ENCODE results near the gene RGS17. TPM values are rescaled to one million over a fixed set of nuclear protein-coding genes. Genes with fewer than 3 reads are reported as not detected.

Gene RGS17
- total RNA-seq, 1 experiment from 2014 or later = 3.2 TPM

DNA sequence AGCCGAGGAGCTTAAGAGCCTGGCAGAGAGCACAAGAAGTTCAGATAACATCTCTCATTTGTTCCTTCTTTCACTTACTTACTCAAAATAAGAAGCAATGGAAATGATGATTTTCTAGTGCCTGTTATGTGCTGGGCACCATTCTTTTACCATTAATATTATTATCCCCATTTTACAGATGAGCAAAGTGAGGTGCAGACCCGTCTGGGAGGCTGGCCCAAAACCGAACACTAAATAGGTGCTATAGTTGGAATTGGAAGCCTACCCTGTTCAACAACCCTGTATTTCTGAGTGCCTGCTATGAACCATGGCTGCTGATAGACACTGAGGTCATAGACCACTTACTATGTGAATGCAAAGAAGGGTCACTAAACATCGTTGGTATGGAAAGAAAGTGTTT, 103.6 kb downstream of the RGS17 start:
- no peak overlapping the region for H2AFZ ChIP-seq (ENCODE audit: low read length)
- no peaks in the 10 kb centered on the region for H3K9me3 Mint-ChIP-seq
- no peak overlapping the region for H3K4me2 ChIP-seq (ENCODE audit: insufficient read depth, insufficient read length, low read length)
- no peak for DNase-seq
- no peak overlapping the region for H3T11ph ChIP-seq (ENCODE audit: low read length)
- no peaks in the 10 kb centered on the region for H3K79me1 ChIP-seq (ENCODE audit: insufficient read depth, low read depth, low read length, poor library complexity, severe bottlenecking)
- no peak overlapping the region for H3K56ac ChIP-seq (ENCODE audit: insufficient read length, low read depth, low read length)
- H3K36me3 Mint-ChIP-seq (ENCODE audit: insufficient read depth in 1 of 3, low read depth in 3 of 3) = peaks cover 0 to 5% (median 0%) of the 10 kb centered on the region in 3 experiments; a peak in 1 of 7 replicates
- H3K4me3 Mint-ChIP-seq = no peak overlapping the region
- no peak overlapping the region for H2AK5ac ChIP-seq (ENCODE audit: insufficient read length, low read length)
- no peak overlapping the region for H4K8ac ChIP-seq (replicated peaks; ENCODE audit: insufficient read length, low read depth, low read length)
- H4K20me1 ChIP-seq (ENCODE audit: control insufficient read depth, insufficient read depth, insufficient read length) = no peaks in the 10 kb centered on the region
- no peaks in the 10 kb centered on the region for H3K27me3 Mint-ChIP-seq (ENCODE audit: low read depth)
- TF ChIP-seq, protein P1, sequence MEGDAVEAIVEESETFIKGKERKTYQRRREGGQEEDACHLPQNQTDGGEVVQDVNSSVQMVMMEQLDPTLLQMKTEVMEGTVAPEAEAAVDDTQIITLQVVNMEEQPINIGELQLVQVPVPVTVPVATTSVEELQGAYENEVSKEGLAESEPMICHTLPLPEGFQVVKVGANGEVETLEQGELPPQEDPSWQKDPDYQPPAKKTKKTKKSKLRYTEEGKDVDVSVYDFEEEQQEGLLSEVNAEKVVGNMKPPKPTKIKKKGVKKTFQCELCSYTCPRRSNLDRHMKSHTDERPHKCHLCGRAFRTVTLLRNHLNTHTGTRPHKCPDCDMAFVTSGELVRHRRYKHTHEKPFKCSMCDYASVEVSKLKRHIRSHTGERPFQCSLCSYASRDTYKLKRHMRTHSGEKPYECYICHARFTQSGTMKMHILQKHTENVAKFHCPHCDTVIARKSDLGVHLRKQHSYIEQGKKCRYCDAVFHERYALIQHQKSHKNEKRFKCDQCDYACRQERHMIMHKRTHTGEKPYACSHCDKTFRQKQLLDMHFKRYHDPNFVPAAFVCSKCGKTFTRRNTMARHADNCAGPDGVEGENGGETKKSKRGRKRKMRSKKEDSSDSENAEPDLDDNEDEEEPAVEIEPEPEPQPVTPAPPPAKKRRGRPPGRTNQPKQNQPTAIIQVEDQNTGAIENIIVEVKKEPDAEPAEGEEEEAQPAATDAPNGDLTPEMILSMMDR (conservative IDR thresholded peaks at IDR 0.05) = no peak
- H3K27me3 ChIP-seq (ENCODE audit: insufficient read depth, low read length) = no peaks in the 10 kb centered on the region
- H3K4me1 Mint-ChIP-seq = peaks cover 11 to 14% of the 10 kb centered on the region in 2 experiments
- no peak overlapping the region for H4K5ac ChIP-seq (ENCODE audit: insufficient read length, low read depth, low read length)
- no peak overlapping the region for H3K27ac Mint-ChIP-seq
- no peak overlapping the region for H3K23ac ChIP-seq (ENCODE audit: insufficient read length, low read depth, low read length)
- H2BK12ac ChIP-seq (ENCODE audit: insufficient read length, low read depth, low read length) = no peak overlapping the region
- H3K27ac ChIP-seq (ENCODE audit: insufficient read length, low read depth, low read length) = no peak overlapping the region
- H2BK15ac ChIP-seq (ENCODE audit: low read depth, low read length) = no peak overlapping the region
- H3K14ac ChIP-seq (ENCODE audit: insufficient read depth, low read length) = no peak overlapping the region
- H3K18ac ChIP-seq (ENCODE audit: insufficient read length, low read depth, low read length) = no peak overlapping the region
- no peaks in the 10 kb centered on the region for H3K23me2 ChIP-seq (ENCODE audit: insufficient read length, low read depth, low read length, poor library complexity, severe bottlenecking)
- no peak overlapping the region for H2BK20ac ChIP-seq (ENCODE audit: low read depth, low read length, poor library complexity, severe bottlenecking)
- H2BK5ac ChIP-seq (ENCODE audit: insufficient read length, low read length) = no peak overlapping the region
- no peak overlapping the region for H4K91ac ChIP-seq (ENCODE audit: insufficient read length, low read depth, low read length)
- H3K9me3 ChIP-seq (ENCODE audit: control insufficient read depth, low read depth, low read length) = no peaks in the 10 kb centered on the region
- WGBS (ENCODE audit: extremely low coverage, insufficient read length, low lambda C conversion rate) = no CpG with 5 or more reads among the region's 4 CpGs
- no peak overlapping the region for H2BK120ac ChIP-seq (ENCODE audit: low read depth, low read length, poor library complexity, severe bottlenecking)
- H3K4ac ChIP-seq (ENCODE audit: low read depth, low read length) = no peak overlapping the region
- peaks cover 5% of the 10 kb centered on the region; the same call in 1 of the 2 replicates for H3K4me1 ChIP-seq (ENCODE audit: insufficient read depth, low read length)
- no peaks in the 10 kb centered on the region for H3K79me2 ChIP-seq (ENCODE audit: insufficient read depth, low read length)
- H3K9ac ChIP-seq (ENCODE audit: extremely low read depth, insufficient read length, low read length) = no peak overlapping the region
